SK-N-SH treated with all-trans-retinoic acid at 6 μM for 48 hours (cell line): ENCODE measurements around the gene TMX4.

Experiments
- ATAC-seq: fragments of 200-7000 bp; cut with Tn5 transposase; 3 replicates; pipeline ENCODE4 v1.9.1; 2020; ENCODE audit warnings: mild to moderate bottlenecking, moderate library complexity
- BACH2 ChIP-seq: fragments of 250-450 bp; sonication (Bioruptor Pico); IDR thresholded peaks from 2 replicates; pipeline ENCODE4 v1.9.0; 2021; ENCODE audit warnings: mild to moderate bottlenecking, borderline replicate concordance
- CREB5 ChIP-seq: fragments of 250-450 bp; sonication (Bioruptor Pico); IDR thresholded peaks from 2 replicates; pipeline ENCODE4 v1.5.1; 2020; ENCODE audit warnings: low read depth, mild to moderate bottlenecking, moderate library complexity
- CSDC2 ChIP-seq: fragments of 250-450 bp; sonication (Bioruptor Pico); IDR thresholded peaks from 2 replicates; pipeline ENCODE4 v1.5.0; 2020; ENCODE audit warnings: mild to moderate bottlenecking, moderate library complexity
- CSRNP3 ChIP-seq: fragments of 250-450 bp; sonication (Bioruptor Pico); IDR thresholded peaks from 2 replicates; pipeline ENCODE4 v1.5.1; 2021; ENCODE audit warnings: mild to moderate bottlenecking, moderate library complexity
- ESRRG ChIP-seq: fragments of 250-450 bp; sonication (Bioruptor Pico); IDR thresholded peaks from 2 replicates; pipeline ENCODE4 v1.6.1; 2021; ENCODE audit warnings: mild to moderate bottlenecking
- GLIS3 ChIP-seq: fragments of 250-450 bp; sonication (Bioruptor Pico); IDR thresholded peaks from 2 replicates; pipeline ENCODE4 v1.5.0; 2020; ENCODE audit warnings: mild to moderate bottlenecking, moderate library complexity
- ISL1 ChIP-seq: fragments of 250-450 bp; sonication (Bioruptor Pico); IDR thresholded peaks from 2 replicates; pipeline ENCODE4 v2.1.2; 2022; ENCODE audit warnings: mild to moderate bottlenecking, moderate library complexity
- PATZ1 ChIP-seq: fragments of 250-450 bp; sonication (Bioruptor Pico); IDR thresholded peaks from 2 replicates; pipeline ENCODE4 v1.8.0; 2020; ENCODE audit warnings: mild to moderate bottlenecking, moderate library complexity, borderline replicate concordance
- POU6F1 ChIP-seq: fragments of 250-450 bp; sonication (Bioruptor Pico); IDR thresholded peaks from 2 replicates; pipeline ENCODE4 v1.8.0; 2021; ENCODE audit warnings: low read depth, mild to moderate bottlenecking, moderate library complexity, borderline replicate concordance
- PPARA ChIP-seq: fragments of 250-450 bp; sonication (Bioruptor Pico); IDR thresholded peaks from 2 replicates; pipeline ENCODE4 v1.5.0; 2020; ENCODE audit warnings: mild to moderate bottlenecking, borderline replicate concordance
- SNAI2 ChIP-seq: fragments of 250-450 bp; sonication (Bioruptor Pico); IDR thresholded peaks from 2 replicates; pipeline ENCODE4 v1.5.0; 2020; ENCODE audit warnings: mild to moderate bottlenecking, moderate library complexity
- TCF4 ChIP-seq: fragments of 250-450 bp; sonication (Bioruptor Pico); IDR thresholded peaks from 2 replicates; pipeline ENCODE4 v1.8.0; 2021; ENCODE audit warnings: mild to moderate bottlenecking, moderate library complexity, borderline replicate concordance
- TOX ChIP-seq: fragments of 250-450 bp; sonication (Bioruptor Pico); IDR thresholded peaks from 2 replicates; pipeline ENCODE4 v1.8.0; 2021; ENCODE audit warnings: mild to moderate bottlenecking, moderate library complexity, borderline replicate concordance
- TSHZ2 ChIP-seq: fragments of 250-450 bp; sonication (Bioruptor Pico); IDR thresholded peaks from 2 replicates; pipeline ENCODE4 v1.5.0; 2020; ENCODE audit warnings: mild to moderate bottlenecking, moderate library complexity
- ZC3H10 ChIP-seq: fragments of 250-450 bp; sonication (Bioruptor Pico); IDR thresholded peaks from 2 replicates; pipeline ENCODE4 v1.5.1; 2021; ENCODE audit warnings: mild to moderate bottlenecking, moderate library complexity
- ZFP3 ChIP-seq: fragments of 250-450 bp; sonication (Bioruptor Pico); IDR thresholded peaks from 2 replicates; pipeline ENCODE4 v1.5.0; 2020; ENCODE audit warnings: mild to moderate bottlenecking, moderate library complexity
- ZNF70 ChIP-seq: fragments of 450-650 bp; formaldehyde crosslinking; IDR thresholded peaks from 2 replicates; pipeline ENCODE4 v1.5.0; 2020; ENCODE audit warnings: mild to moderate bottlenecking, moderate library complexity
- ZNF8 ChIP-seq: fragments of 450-650 bp; formaldehyde crosslinking; IDR thresholded peaks from 2 replicates; pipeline ENCODE4 v1.5.0; 2020; ENCODE audit warnings: mild to moderate bottlenecking, moderate library complexity

The TMX4 gene

GRCh38 chr20:8062756-8063155 lies 43.2 kb upstream of the TMX4 start (continued):
- TF ChIP-seq GLIS3: no peak
- no peak for TF ChIP-seq TSHZ2 (CRISPR knock-in tag)
- no peak for TF ChIP-seq POU6F1 (CRISPR knock-in tag)

GRCh38 chr20:8061861-8062518 lies 42.4 kb upstream of the TMX4 start:
- TF ChIP-seq PPARA (CRISPR knock-in tag): no peak
- TF ChIP-seq TOX (CRISPR knock-in tag): no peak
- TF ChIP-seq ZC3H10: no peak
- no peak for TF ChIP-seq CSRNP3
- TF ChIP-seq ESRRG (CRISPR knock-in tag): no peak
- TF ChIP-seq POU6F1 (CRISPR knock-in tag): no peak
- no peak for TF ChIP-seq TCF4 (CRISPR knock-in tag)
- TF ChIP-seq ZFP3 (CRISPR knock-in tag): no peak
- no peak for TF ChIP-seq PATZ1 (CRISPR knock-in tag)
- TF ChIP-seq ZNF70: no peak
- no peak for TF ChIP-seq TSHZ2 (CRISPR knock-in tag)
- TF ChIP-seq BACH2 (CRISPR knock-in tag): no peak
- TF ChIP-seq CREB5 (CRISPR knock-in tag): no peak
- no peak for TF ChIP-seq ISL1
- no peak for TF ChIP-seq GLIS3
- TF ChIP-seq ZNF8 (CRISPR knock-in tag): no peak
- TF ChIP-seq CSDC2 (CRISPR knock-in tag): no peak
- TF ChIP-seq SNAI2 (CRISPR knock-in tag): no peak
- ATAC-seq: peak; percentile 43; the same call in 2 of the 3 replicates
